ENCODE measurements around the gene OGFOD3. TPM values are rescaled to one million over a fixed set of nuclear protein-coding genes. Genes with fewer than 3 reads are reported as not detected.

Gene OGFOD3
- total RNA-seq, 1 experiment from 2014 or later = 53.6 TPM

GRCh38 chr17:82410014-82410716 lies 8.2 kb downstream of the OGFOD3 start:
- DNase-seq (ENCODE audit: low read depth, low spot score) (no peak), ATAC-seq (no peak)
- Histone ChIP-seq H3K4me1 (ENCODE audit: control insufficient read depth in 1 of 2, insufficient read depth in 2 of 2, low read length in 2 of 2) (peaks cover 17 to 21% of the 10 kb centered on the region in 2 experiments), H3K79me2 (ENCODE audit: insufficient read depth, low read length) (no peaks in the 10 kb centered on the region; the same call in 1 of the 2 replicates), H3K27me3 (ENCODE audit: insufficient read depth, low read length) (no peaks in the 10 kb centered on the region), H3K9me3 (ENCODE audit: control insufficient read depth in 1 of 2, insufficient read depth in 1 of 2, low read depth in 1 of 2, low read length in 2 of 2) (no peaks in the 10 kb centered on the region), H3K4me3 (replicated peaks in 1 of 2; ENCODE audit: low read depth in 1 of 2, low read length in 2 of 2) (no peak overlapping the region), H3K27ac (ENCODE audit: low read depth, low read length) (no peak overlapping the region), H3K4me2 (ENCODE audit: low read length) (no peak overlapping the region), H2AFZ (ENCODE audit: low read depth, low read length, poor library complexity, severe bottlenecking) (no peak overlapping the region), H3K9me2 (ENCODE audit: insufficient read depth) (no peaks in the 10 kb centered on the region), H3K36me3 (ENCODE audit: control insufficient read depth in 1 of 2, insufficient read depth in 2 of 2, low read length in 2 of 2) (peaks cover 0 to 7% of the 10 kb centered on the region in 2 experiments; a peak in 2 of 4 replicates), H4K20me1 (ENCODE audit: insufficient read depth) (peaks cover 6% of the 10 kb centered on the region; the same call in 1 of the 2 replicates), H3K9ac (ENCODE audit: low read length) (no peak overlapping the region)
- intact Hi-C loops (cut with micrococcal nuclease) = loop anchor here (10.0 kb wide), 2 partner anchors 145 to 375 kb away; partner anchors contain the start of genes DCXR and RAC3
- ChIA-PET POLR2A (no interaction called here), RAD21 (ENCODE audit: low non-redundant PET in 1 of 2, low total read pairs in 2 of 2, uncharacterized antibody in 2 of 2, unreplicated experiment in 2 of 2) (no interaction called here), CTCF (no interaction called here)
- TF ChIP-seq EZH2 (IDR thresholded peaks at IDR 0.05) (no peak), FOSL1 (IDR thresholded peaks at IDR 0.05; ENCODE audit: low read depth) (no peak), YY1 (IDR thresholded peaks at IDR 0.05; ENCODE audit: extremely low read depth, insufficient replicate concordance, low read depth, low read length) (no peak), SP1 (IDR thresholded peaks at IDR 0.05; ENCODE audit: low read depth) (no peak), REST (IDR thresholded peaks at IDR 0.05; ENCODE audit: low read depth) (no peak), SIN3A (IDR thresholded peaks at IDR 0.05; ENCODE audit: low read depth) (no peak), SRF (IDR thresholded peaks at IDR 0.05; ENCODE audit: low read depth) (no peak), EGR1 (IDR thresholded peaks at IDR 0.05; ENCODE audit: low read depth) (no peak), ZNF274 (IDR thresholded peaks at IDR 0.05; ENCODE audit: low read depth, low read length) (no peak), POLR2A (IDR thresholded peaks at IDR 0.05; ENCODE audit: borderline replicate concordance, extremely low read depth, insufficient read depth, insufficient read length) (no peak), CEBPB (IDR thresholded peaks at IDR 0.05; ENCODE audit: low read depth) (no peak), TCF7L2 (IDR thresholded peaks at IDR 0.05; ENCODE audit: borderline replicate concordance, extremely low read depth, insufficient read depth, insufficient read length) (no peak), ELF1 (IDR thresholded peaks at IDR 0.05; ENCODE audit: borderline replicate concordance, low read depth) (no peak), MAX (IDR thresholded peaks at IDR 0.05) (no peak), CTCF (IDR thresholded peaks at IDR 0.05 in 2 of 3, conservative IDR thresholded peaks at IDR 0.05 in 1 of 3; ENCODE audit: borderline replicate concordance in 1 of 3, insufficient read depth in 1 of 3, low read depth in 2 of 3, low read length in 2 of 3) (no peak), RAD21 (IDR thresholded peaks at IDR 0.05; ENCODE audit: low read depth) (no peak), POLR2AphosphoS5 (IDR thresholded peaks at IDR 0.05; ENCODE audit: low read depth, low read length) (no peak), JUND (IDR thresholded peaks at IDR 0.05) (no peak)
- no TSS peak for BruUV-seq (replicated peaks)

All from HCT116 (cell line).